ENCODE data around the gene ERO1B. TPM values are rescaled to one million over a fixed set of nuclear protein-coding genes. Genes with fewer than 3 reads are reported as not detected.

The ERO1B gene
- polyA plus RNA-seq, 1 of the 3 experiments (the other 2 are of a cell fraction): 0.79 TPM

DNA sequence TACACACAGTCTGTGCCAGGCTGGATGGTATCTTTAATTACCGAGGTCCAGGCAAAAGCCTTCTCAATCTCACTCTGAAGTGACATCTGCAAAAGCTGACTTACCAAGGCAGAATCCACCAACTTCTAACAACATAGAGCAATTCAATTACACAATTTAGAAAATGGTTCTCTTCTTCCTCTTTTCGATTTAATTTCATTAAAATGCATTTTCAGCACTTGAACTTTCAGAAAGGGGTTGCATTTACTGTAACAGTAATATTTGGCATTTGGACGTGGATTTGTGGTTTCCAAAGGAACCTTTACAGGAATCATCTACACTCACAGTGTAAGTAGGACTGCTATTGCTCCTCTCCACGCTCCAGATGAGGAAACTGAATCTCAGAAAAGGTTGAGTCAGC is 53.3 kb downstream of the ERO1B start (continued):
- no peak for TF ChIP-seq TAF1 (IDR thresholded peaks at IDR 0.05; ENCODE audit: borderline replicate concordance, low read depth, low read length)

DNA sequence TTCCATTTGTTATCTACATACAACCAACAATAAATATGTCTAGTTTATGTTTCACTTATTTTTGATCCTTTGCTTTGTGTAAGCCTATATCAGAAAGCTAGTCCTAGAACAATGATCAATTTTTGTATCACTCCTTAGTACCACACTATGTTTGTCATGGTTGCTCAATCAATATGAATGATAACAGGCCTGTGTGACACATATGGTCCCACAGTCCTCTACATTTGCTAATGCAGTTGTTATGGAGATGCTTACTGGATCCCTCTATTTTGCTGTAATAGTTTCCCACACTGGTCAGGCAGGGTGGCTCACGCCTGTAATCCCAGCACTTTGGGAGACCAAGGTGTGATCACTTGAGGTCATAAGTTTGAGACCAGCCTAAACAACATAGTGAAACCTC is 59.1 kb downstream of the ERO1B start:
- Histone ChIP-seq H3F3A (replicated peaks; ENCODE audit: insufficient read depth) (no peaks in the 10 kb centered on the region), H3K4me1 (ENCODE audit: control insufficient read depth in 1 of 2, insufficient read depth in 2 of 2, low read depth in 1 of 2, low read length in 1 of 2) (peaks cover 0 to under 1% of the 10 kb centered on the region in 2 experiments; a peak in 2 of 4 replicates), H3K4me2 (no peak overlapping the region), H3K27me3 (ENCODE audit: insufficient read depth) (no peaks in the 10 kb centered on the region), H3K36me3 (replicated peaks in 1 of 2; ENCODE audit: control insufficient read depth in 1 of 2, insufficient read depth in 2 of 2, low read length in 1 of 2) (no peaks in the 10 kb centered on the region), H3K9me3 (no peaks in the 10 kb centered on the region), H3K79me2 (ENCODE audit: insufficient read depth) (no peaks in the 10 kb centered on the region), H3K4me3 (ENCODE audit: low read depth in 2 of 2, low read length in 1 of 2) (no peak overlapping the region), H2AFZ (ENCODE audit: low read depth) (no peak overlapping the region), H3K27ac (ENCODE audit: low read depth in 2 of 2, low read length in 1 of 2) (no peak overlapping the region), H3K9ac (no peak overlapping the region), H4K20me1 (ENCODE audit: insufficient read depth) (no peaks in the 10 kb centered on the region), H3K9me2 (no peaks in the 10 kb centered on the region)
- ChIA-PET CTCF (no interaction called here), POLR2A (no interaction called here)
- no peak for TF ChIP-seq TAF1 (IDR thresholded peaks at IDR 0.05; ENCODE audit: borderline replicate concordance, low read depth, low read length)
- TF ChIP-seq USF1 (IDR thresholded peaks at IDR 0.05; ENCODE audit: borderline replicate concordance, low read depth): no peak
- TF ChIP-seq FOSL2 (IDR thresholded peaks at IDR 0.05; ENCODE audit: borderline replicate concordance, low read depth): no peak
- WGBS (ENCODE audit: low lambda C conversion rate): 100% methylated on average over 1 of the region's 1 CpG
- DNase-seq: no peak

DNA sequence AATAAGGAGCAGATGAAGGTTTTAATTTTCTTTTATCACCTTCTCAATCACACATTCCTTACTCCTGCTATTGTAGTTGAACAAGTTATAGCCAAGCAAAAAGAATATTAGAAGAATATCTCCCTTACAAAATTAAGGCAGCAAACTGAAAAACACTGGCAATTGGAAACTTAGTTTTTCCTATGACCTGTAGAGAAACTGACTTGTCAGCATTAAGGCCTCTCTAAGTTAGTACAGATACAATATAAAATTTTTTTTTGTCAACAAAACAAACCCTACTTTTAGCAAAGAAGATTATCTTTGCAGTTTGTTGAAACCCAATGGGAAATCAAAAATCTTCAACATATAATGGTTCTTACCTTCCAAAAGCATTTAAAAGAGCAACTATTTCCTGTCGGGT is 61.3 kb downstream of the ERO1B start:
- 100% methylated on average over 1 of the region's 1 CpG for WGBS (ENCODE audit: low lambda C conversion rate)
- Histone ChIP-seq H3K36me3 (replicated peaks in 1 of 2; ENCODE audit: control insufficient read depth in 1 of 2, insufficient read depth in 2 of 2, low read length in 1 of 2) (peaks cover 0 to 5% of the 10 kb centered on the region in 2 experiments), H3K4me3 (ENCODE audit: low read depth in 2 of 2, low read length in 1 of 2) (no peak overlapping the region), H3K79me2 (ENCODE audit: insufficient read depth) (no peaks in the 10 kb centered on the region), H3K27ac (ENCODE audit: low read depth in 2 of 2, low read length in 1 of 2) (no peak overlapping the region), H3K9me3 (no peaks in the 10 kb centered on the region), H3F3A (replicated peaks; ENCODE audit: insufficient read depth) (no peaks in the 10 kb centered on the region), H3K4me2 (no peak overlapping the region), H3K27me3 (ENCODE audit: insufficient read depth) (no peaks in the 10 kb centered on the region), H2AFZ (ENCODE audit: low read depth) (no peak overlapping the region), H3K4me1 (ENCODE audit: control insufficient read depth in 1 of 2, insufficient read depth in 2 of 2, low read depth in 1 of 2, low read length in 1 of 2) (peaks cover 0 to 10% of the 10 kb centered on the region in 2 experiments; a peak in 2 of 4 replicates), H4K20me1 (ENCODE audit: insufficient read depth) (no peaks in the 10 kb centered on the region), H3K9me2 (no peaks in the 10 kb centered on the region), H3K9ac (no peak overlapping the region)
- no peak for DNase-seq
- CTCF ChIA-PET: no interaction called here
- POLR2A ChIA-PET: no interaction called here
- TF ChIP-seq, protein P1, sequence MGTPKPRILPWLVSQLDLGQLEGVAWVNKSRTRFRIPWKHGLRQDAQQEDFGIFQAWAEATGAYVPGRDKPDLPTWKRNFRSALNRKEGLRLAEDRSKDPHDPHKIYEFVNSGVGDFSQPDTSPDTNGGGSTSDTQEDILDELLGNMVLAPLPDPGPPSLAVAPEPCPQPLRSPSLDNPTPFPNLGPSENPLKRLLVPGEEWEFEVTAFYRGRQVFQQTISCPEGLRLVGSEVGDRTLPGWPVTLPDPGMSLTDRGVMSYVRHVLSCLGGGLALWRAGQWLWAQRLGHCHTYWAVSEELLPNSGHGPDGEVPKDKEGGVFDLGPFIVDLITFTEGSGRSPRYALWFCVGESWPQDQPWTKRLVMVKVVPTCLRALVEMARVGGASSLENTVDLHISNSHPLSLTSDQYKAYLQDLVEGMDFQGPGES (IDR thresholded peaks at IDR 0.05; ENCODE audit: low read depth, low read length): no peak
- no peak for TF ChIP-seq NFIC (IDR thresholded peaks at IDR 0.05; ENCODE audit: borderline replicate concordance)
- TF ChIP-seq RAD21 (IDR thresholded peaks at IDR 0.05; ENCODE audit: low read length): no peak
- TF ChIP-seq PBX3 (IDR thresholded peaks at IDR 0.05): no peak
- TF ChIP-seq TCF12 (IDR thresholded peaks at IDR 0.05): no peak
- no peak for TF ChIP-seq SMC3 (IDR thresholded peaks at IDR 0.05; ENCODE audit: low read depth, low read length)
- no peak for TF ChIP-seq USF2 (IDR thresholded peaks at IDR 0.05; ENCODE audit: borderline replicate concordance, low read depth, low read length)
- no peak for TF ChIP-seq MEF2A (IDR thresholded peaks at IDR 0.05; ENCODE audit: borderline replicate concordance, low read depth)
- TF ChIP-seq TEAD4 (IDR thresholded peaks at IDR 0.05; ENCODE audit: borderline replicate concordance, insufficient read depth): no peak
- no peak for TF ChIP-seq YY1 (IDR thresholded peaks at IDR 0.05; ENCODE audit: low read depth)
- TF ChIP-seq GATA2 (CRISPR knock-in tag; IDR thresholded peaks at IDR 0.05): no peak
- no peak for TF ChIP-seq FOXM1 (IDR thresholded peaks at IDR 0.05; ENCODE audit: low read depth)
- TF ChIP-seq NRF1 (IDR thresholded peaks at IDR 0.05; ENCODE audit: low read depth, low read length): no peak

Measured in SK-N-SH (cell line).